Measurements from ENCODE around the gene MTSS2. TPM values are rescaled to one million over a fixed set of nuclear protein-coding genes. Genes with fewer than 3 reads are reported as not detected.
A peak's percentile ranks its signal among the peaks of the same experiment; 100 is the strongest.

The MTSS2 gene
- total and polyA plus RNA-seq, 2 experiments from 2014 or later, result 12.4 to 82.3 TPM

- H3K27me3 ChIP-seq, result no peaks in the 10 kb centered on the region
- DNase-seq (ENCODE audit: low read depth in 1 of 2, low spot score in 1 of 2), result no peak
- H3K9me3 ChIP-seq (ENCODE audit: low read depth), result no peaks in the 10 kb centered on the region
- peaks cover 65% of the 10 kb centered on the region for H3K4me1 ChIP-seq (ENCODE audit: low read depth)
- H3K36me3 ChIP-seq, result no peaks in the 10 kb centered on the region
- H3K4me3 ChIP-seq, result no peak overlapping the region
- no peak for TF ChIP-seq CTCF (IDR thresholded peaks at IDR 0.05; ENCODE audit: low read depth, low read length)
- H3K27ac ChIP-seq, result peak overlapping the region; percentile 87
Measured at GRCh38 chr16:70712942-70713341, 27.1 kb upstream of the MTSS2 start.

DNA sequence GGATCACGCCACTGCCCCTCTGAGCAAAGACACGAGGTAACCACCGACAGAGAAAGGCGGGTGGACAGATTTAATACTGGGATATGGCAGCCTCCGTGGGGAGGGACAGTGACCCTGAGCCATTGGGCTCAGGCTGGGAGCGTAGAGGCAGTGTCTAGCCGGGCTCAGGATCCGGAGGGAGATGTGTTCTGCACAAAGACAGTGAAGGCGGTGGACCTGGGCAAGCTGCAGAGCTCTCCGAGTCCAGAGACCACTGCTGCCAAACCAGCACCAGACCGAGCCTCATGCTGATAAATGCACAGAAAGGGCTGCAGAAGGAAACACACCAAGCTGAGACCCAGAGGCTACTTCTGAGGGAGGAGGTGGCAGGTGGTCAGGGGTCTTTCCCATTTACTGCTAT, 26.5 kb upstream of the MTSS2 start:
- no peaks in the 10 kb centered on the region for H3K36me3 ChIP-seq
- no peaks in the 10 kb centered on the region for H3K9me3 ChIP-seq (ENCODE audit: low read depth)
- no peak for DNase-seq (ENCODE audit: low read depth in 1 of 2, low spot score in 1 of 2)
- peak overlapping the region; percentile 87 for H3K27ac ChIP-seq
- H3K27me3 ChIP-seq, result no peaks in the 10 kb centered on the region
- H3K4me1 ChIP-seq (ENCODE audit: low read depth), result peaks cover 65% of the 10 kb centered on the region
- no peak overlapping the region for H3K4me3 ChIP-seq
- no peak for TF ChIP-seq CTCF (IDR thresholded peaks at IDR 0.05; ENCODE audit: low read depth, low read length)

DNA sequence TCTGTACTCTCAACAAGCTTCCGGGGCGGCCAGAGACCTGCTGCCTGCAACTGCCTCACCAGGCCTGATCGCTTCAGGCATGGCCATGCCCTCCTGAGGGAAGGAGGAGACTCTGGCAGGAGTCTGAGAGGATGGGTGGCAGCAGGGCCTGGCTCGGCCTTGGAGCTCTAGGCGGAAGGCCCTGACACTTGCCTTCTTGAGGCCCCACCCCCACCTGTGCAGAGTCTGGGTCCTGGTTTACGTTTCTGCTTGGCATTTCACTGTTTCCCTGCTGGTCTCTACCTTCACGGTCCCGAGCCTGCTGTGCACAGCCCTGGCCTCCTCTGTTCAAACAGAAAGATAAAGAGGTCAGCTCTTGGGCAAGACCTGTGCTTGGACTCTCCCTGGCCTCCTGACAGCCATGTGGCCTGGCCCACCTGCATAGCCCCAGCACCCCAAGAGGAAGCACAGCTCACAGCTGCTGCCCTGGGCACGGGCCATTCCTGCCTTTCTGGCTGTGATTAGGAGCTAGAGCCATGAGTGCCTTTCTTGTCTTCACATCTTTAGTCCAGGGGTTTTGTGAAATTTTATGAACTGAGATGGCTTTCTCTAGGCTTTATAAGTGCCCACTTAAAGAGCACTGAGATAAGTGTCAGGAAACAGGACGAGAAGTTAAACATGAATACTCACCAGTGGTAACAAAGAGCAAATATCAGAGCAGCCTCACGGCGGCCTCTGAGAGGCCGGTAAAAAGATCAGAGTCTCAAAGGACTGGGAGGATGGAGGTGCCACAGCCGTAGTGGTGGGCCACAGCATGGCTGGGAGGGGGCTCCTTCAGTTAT, 25.6 kb upstream of the MTSS2 start:
- Histone ChIP-seq H3K9me3 (ENCODE audit: low read depth) (no peaks in the 10 kb centered on the region), H3K27ac (peak overlapping the region; percentile 87), H3K36me3 (no peaks in the 10 kb centered on the region), H3K27me3 (no peaks in the 10 kb centered on the region), H3K4me3 (no peak overlapping the region), H3K4me1 (ENCODE audit: low read depth) (peaks cover 65% of the 10 kb centered on the region)
- peak in 1 of 2 donors; percentile 66 for DNase-seq (ENCODE audit: low read depth in 1 of 2, low spot score in 1 of 2)
- no peak for TF ChIP-seq CTCF (IDR thresholded peaks at IDR 0.05; ENCODE audit: low read depth, low read length)

DNA sequence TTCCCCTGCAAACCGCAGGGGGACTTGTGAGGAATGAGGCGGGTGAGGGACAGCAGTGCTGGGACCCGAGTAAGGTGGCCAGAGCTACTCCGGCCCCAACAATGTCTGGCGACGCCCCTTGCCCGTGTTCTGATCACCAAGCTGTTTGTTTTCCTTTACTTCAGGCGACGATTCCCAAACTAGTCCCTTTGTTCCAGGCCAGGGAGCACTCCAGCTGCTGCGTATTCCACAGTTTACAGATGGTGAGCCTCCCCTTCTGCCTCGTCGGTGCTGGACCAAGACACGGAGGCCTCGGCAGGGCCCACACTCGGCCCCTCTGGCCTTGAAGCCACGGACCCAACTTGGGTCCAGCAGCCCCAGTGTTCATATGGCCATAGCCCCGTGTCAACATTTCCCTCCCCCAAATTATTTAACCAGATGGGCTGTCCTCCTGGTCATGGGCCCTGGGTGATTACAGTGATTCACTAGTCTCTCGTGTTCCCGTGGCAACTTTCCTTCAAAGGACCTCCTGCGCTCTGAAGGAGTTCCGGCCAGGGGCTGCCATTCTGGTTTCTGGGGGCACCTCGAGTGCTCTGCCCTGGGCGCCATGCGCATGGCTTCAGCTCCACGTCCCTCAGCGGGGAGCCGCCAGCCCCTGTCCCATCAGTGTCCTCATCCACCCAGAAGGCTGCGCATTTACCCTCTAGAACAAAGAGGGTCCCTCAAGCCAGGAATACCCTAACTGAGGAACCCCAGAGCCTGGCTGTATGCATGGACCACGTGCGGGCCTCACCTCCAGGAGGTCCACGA, 24.8 kb upstream of the MTSS2 start:
- no peaks in the 10 kb centered on the region for H3K36me3 ChIP-seq

DNA sequence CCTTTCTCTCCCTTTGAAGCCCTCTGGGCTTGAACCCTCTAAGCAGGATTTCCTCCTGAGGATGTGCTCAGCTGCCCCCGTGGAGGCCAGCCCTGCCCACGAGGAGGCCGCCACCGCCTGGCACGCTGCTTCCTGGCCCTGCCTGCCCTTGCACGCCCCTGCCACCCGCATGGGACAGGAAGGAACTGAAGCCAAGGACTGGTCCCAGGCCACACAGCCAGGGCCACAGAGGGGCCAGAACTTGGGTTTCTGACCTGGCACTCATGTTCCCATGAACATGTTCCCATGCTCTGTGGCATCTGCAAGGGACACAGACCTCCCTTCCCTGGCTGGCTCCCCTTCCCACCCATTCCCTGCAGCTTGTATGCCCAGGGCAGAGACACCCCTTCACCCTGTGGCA, 24.1 kb upstream of the MTSS2 start:
- no peaks in the 10 kb centered on the region for H3K27me3 ChIP-seq
- H3K36me3 ChIP-seq, result no peaks in the 10 kb centered on the region
- no peak overlapping the region for H3K4me3 ChIP-seq
- H3K4me1 ChIP-seq (ENCODE audit: low read depth), result peaks cover 52% of the 10 kb centered on the region
- no peak for TF ChIP-seq CTCF (IDR thresholded peaks at IDR 0.05; ENCODE audit: low read depth, low read length)
- no peak for DNase-seq (ENCODE audit: low read depth in 1 of 2, low spot score in 1 of 2)
- H3K27ac ChIP-seq, result no peak overlapping the region
- H3K9me3 ChIP-seq (ENCODE audit: low read depth), result no peaks in the 10 kb centered on the region

More for the DNA sequence above, 24.8 kb upstream of the MTSS2 start:
- no peak for DNase-seq (ENCODE audit: low read depth in 1 of 2, low spot score in 1 of 2)
- Histone ChIP-seq H3K27me3 (no peaks in the 10 kb centered on the region), H3K27ac (peak overlapping the region; percentile 87), H3K4me3 (no peak overlapping the region), H3K9me3 (ENCODE audit: low read depth) (no peaks in the 10 kb centered on the region), H3K4me1 (ENCODE audit: low read depth) (peaks cover 59% of the 10 kb centered on the region)
- no peak for TF ChIP-seq CTCF (IDR thresholded peaks at IDR 0.05; ENCODE audit: low read depth, low read length)

All from cardiac muscle cell (in vitro differentiated cells and primary cell).